HG03159 (cell line): Measurements from ENCODE around the gene BDH1.

ENCODE experiments used
- ATAC-seq: cut with Tn5 transposase; IDR thresholded peaks from one replicate; pipeline ENCODE4 v1.9.1; 2021; ENCODE audit warnings: mild to moderate bottlenecking, moderate library complexity; ENCODE audit not compliant: unreplicated experiment

The BDH1 gene

DNA sequence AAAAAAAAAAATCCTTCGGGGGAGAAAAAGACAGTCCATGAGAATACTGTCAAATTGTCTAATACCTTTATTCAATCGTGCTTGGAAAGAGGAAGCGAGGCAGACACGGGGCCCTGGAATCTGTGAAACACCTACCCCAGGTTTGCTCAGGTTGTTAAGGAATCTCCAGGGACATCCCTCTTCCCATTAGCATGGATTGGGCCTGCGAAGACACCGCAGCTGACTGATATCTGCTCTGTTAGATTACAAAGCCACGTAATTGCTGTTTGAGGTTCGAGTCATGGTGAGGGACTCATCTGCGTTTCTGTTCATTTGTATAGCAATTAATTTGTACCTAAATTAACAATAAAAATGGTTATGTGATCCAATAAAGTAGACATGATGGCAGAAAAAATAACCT, 91.0 kb downstream of the BDH1 start:
- no peak for ATAC-seq

DNA sequence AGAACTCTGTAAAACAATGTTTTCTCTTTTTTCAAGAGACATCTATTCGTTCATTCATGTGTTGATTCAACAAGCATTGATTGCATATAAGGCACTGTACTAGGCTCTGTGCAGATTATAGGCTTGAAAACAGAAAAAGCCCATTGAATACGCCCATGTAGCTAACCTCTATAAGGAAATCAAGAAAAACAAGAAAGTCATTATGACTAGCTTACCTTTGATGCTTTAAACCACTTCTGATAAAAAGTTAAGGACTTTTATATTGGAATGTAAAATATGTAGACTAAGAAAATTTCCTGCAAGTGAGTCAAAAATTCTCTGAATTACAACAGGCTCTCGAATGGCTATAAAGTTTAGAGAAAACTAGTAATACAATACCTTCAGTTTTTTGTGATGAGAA, 92.5 kb downstream of the BDH1 start:
- no peak for ATAC-seq

DNA sequence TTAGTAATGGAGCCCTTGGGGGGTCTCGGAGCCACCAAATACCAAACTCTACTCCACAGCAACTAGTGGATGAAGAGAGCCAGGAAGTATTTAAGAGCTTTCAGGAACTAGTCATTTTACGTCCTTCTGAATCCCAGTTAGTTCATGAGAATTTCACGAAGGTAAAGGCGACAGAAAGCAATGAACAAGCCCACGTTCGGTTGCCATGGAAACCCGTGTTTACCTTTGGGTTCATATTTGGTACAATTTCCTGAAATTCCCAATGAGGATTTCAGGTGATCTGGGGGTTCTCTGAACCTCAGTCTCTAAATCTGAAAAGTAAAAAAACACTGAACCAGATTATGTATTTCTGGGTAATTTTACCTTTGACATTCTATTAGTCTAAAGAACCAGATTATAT, 93.0 kb downstream of the BDH1 start:
- no peak for ATAC-seq

DNA sequence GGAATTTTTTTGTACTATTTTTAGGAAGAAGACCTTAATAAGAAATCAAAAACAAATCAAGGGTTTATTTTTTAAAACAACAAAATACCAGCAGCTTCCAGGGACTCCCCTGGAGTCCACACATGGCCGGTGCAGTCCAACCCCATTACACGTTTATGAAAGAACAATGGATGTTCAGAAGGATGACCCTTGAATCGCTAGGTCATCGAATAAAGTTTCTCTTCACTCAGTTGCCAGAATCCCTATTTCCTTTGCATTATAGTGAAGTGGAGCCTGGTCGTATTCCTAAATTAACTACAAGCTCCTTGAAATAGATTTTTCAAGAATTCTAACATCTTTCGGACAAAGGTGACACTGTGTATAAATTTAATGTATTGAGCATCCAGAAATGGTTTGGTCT, 95.1 kb downstream of the BDH1 start:
- ATAC-seq: no peak

DNA sequence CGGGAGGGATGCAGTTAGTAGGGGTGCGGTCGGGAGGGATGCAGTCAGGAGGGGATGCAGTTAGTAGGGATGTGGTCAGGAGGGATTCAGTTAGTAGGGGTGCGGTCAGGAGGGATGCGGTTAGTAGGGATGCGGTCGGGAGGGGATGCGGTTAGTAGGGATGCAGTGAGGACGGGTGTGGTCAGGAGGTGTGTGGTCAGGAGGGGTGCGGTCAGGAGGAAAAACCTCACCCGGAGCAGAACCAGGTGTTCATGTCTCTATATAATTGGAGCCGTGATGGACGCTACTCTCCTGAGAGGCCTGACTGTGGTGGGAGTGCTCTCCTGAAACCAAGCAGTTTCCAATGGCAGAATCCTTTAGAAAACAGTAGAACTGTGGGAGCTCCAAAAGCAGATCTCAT, 95.8 kb downstream of the BDH1 start:
- ATAC-seq: no peak
